22Rv1 (cell line): ENCODE measurements around the gene AGAP5.
"Not testable (repeated sequence)": the region's sequence is repeated elsewhere in the genome, so short reads cannot be mapped to it uniquely, and the experiment has no call there.

Source experiments
- CTCF ChIP-seq: fragments of 450-650 bp; IDR thresholded peaks from 2 replicates; pipeline ENCODE4 v1.5.1; 2017; ENCODE audit warnings: mild to moderate bottlenecking
- ZFX ChIP-seq: fragments of 450-650 bp; IDR thresholded peaks from 2 replicates; pipeline ENCODE4 v1.6.1; 2017; ENCODE audit warnings: antibody characterized with exemption, borderline replicate concordance

GRCh38 chr10:73706488-73706887 is 8.6 kb upstream of the AGAP5 start:
- not testable (repeated sequence) for TF ChIP-seq CTCF, ZFX
